NT2/D1 (cell line): ENCODE data around the gene MAGED1.

Source experiments
- SUZ12 ChIP-seq: IDR thresholded peaks from 2 replicates; pipeline ENCODE4 v1.6.1; 2011; ENCODE audit not compliant: insufficient read length, insufficient read depth; ENCODE audit errors: extremely low read depth
- YY1 ChIP-seq: IDR thresholded peaks from 2 replicates; pipeline ENCODE4 v1.6.1; 2011; ENCODE audit not compliant: insufficient read length, insufficient read depth
- ZNF274 ChIP-seq: IDR thresholded peaks from 2 replicates; pipeline ENCODE4 v1.6.1; 2011; ENCODE audit warnings: mild to moderate bottlenecking, low read depth, low read length

DNA sequence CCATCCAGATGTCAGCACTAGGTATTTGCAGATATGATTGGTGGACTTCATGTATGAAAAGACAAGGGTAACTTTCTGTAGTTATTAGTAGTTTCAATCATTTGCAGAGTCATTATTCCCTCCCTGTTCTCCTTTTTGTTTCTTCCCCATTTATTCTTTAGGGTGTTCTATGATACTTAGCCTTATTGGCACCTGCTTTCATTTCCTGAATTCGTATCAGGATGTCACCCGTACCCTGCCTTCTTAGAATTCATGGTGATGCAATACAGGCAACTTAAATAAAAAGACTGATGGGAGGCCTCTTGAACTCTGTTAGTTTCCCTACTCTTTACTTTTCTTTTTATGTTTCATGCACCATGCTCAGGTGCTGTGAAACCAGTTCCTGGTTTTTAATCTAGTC is 24.2 kb downstream of the MAGED1 start:
- no peak for TF ChIP-seq ZNF274
- TF ChIP-seq SUZ12: no peak
- no peak for TF ChIP-seq YY1
